ENCODE results near the gene LRSAM1. TPM values are rescaled to one million over a fixed set of nuclear protein-coding genes. Genes with fewer than 3 reads are reported as not detected.

LRSAM1 gene
- total RNA-seq (1 to 10 TPM; 7.4 to 9.7 TPM), polyA plus RNA-seq (1 to 10 TPM; 6.6 to 6.7 TPM)

DNA sequence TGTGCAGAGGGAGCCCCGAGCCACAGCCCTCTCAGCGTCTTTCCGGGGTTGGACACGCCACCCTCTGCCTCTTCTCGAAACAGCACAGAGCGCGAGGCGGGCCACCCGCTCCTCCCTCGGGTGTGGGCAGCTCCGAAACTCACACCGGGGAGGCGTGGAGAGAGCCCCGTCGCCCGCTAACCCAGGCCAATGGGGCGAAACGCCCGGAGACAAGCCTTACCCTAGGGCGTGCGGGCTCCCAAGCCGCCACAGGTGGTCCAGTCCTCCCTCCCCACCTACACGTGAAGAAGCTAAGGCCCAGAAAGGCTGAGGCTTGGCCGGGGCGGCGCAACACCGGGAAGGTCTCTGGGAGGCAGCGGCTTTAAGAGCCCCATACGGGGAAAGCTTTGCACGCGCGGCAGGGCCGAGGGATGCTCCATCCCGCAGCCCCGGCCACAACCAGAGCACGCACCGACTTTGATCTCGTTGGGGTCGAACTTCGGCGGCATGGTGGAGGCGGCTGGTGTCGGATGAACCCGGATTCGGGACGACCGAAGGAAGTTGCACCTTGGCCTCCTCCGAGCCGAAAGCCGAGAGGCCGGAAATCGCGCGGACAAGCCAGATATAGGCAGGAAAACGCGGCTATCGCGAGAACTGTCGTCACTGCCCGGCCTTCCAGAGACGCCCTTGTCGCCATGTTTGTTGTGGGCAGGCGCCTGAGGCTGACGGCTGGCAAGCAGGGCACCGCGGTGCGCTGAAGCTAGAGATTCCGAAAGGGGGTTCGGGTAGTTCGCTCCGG is at the start of gene LRSAM1, which contains the start of gene RPL12:
Gene LRSAM1 (plus strand): TSS at position 681 of the 778 bp plus-strand sequence. CDS start 3,018 bp downstream, outside the sequence.
Gene RPL12 (minus strand): TSS at position 577 of the 778 bp plus-strand sequence. CDS start 89 bp downstream, at position 488.
- no peaks in the 10 kb centered on the region for H3K27me3 ChIP-seq (ENCODE audit: control insufficient read depth in 4 of 4, insufficient read depth in 4 of 4, low read length in 3 of 4)
- H3K9me3 ChIP-seq (ENCODE audit: control insufficient read depth in 4 of 4, low read length in 3 of 4), result no peaks in the 10 kb centered on the region
- peak within 1 kb of the TSS; percentile 89 to 94 for H3K27ac ChIP-seq (ENCODE audit: low read depth in 1 of 2, low read length in 2 of 2)
- peak within 1 kb of the TSS; percentile 71 to 84 (median 77) for H3K4me3 ChIP-seq (ENCODE audit: low read depth in 1 of 3, low read length in 3 of 3)
- under 1% methylated on average over 71 of the region's 71 CpGs for WGBS
- peaks cover 11 to 37% (median 29%) of the 10 kb centered on the region in 4 donors for H3K36me3 ChIP-seq (ENCODE audit: control insufficient read depth in 4 of 4, insufficient read depth in 3 of 4, low read depth in 1 of 4, low read length in 3 of 4)
- peak in 1 of 2 donors; percentile 2 for TF ChIP-seq EGR1 (IDR thresholded peaks at IDR 0.05; ENCODE audit: low read depth in 2 of 2)
- peak; percentile 33 to 50 for TF ChIP-seq HNF4A (conservative IDR thresholded peaks at IDR 0.05)
- TF ChIP-seq SP1 (IDR thresholded peaks at IDR 0.05), result peak; percentile 71
- TF ChIP-seq, protein P1, sequence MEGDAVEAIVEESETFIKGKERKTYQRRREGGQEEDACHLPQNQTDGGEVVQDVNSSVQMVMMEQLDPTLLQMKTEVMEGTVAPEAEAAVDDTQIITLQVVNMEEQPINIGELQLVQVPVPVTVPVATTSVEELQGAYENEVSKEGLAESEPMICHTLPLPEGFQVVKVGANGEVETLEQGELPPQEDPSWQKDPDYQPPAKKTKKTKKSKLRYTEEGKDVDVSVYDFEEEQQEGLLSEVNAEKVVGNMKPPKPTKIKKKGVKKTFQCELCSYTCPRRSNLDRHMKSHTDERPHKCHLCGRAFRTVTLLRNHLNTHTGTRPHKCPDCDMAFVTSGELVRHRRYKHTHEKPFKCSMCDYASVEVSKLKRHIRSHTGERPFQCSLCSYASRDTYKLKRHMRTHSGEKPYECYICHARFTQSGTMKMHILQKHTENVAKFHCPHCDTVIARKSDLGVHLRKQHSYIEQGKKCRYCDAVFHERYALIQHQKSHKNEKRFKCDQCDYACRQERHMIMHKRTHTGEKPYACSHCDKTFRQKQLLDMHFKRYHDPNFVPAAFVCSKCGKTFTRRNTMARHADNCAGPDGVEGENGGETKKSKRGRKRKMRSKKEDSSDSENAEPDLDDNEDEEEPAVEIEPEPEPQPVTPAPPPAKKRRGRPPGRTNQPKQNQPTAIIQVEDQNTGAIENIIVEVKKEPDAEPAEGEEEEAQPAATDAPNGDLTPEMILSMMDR (IDR thresholded peaks at IDR 0.05; ENCODE audit: low read depth, low read length, missing input control), result no peak
- TF ChIP-seq HNF4G (IDR thresholded peaks at IDR 0.05), result peak; percentile 33
- peak; percentile 42 to 56 for TF ChIP-seq RXRA (IDR thresholded peaks at IDR 0.05)
- TF ChIP-seq FOXA1 (IDR thresholded peaks at IDR 0.05), result peak; percentile 35
- peak; percentile 5 for TF ChIP-seq FOXA2 (IDR thresholded peaks at IDR 0.05)
- peak; percentile 96 for TF ChIP-seq REST (IDR thresholded peaks at IDR 0.05)
- TF ChIP-seq ZBTB33 (IDR thresholded peaks at IDR 0.05), result peak; percentile 100
- TF ChIP-seq NR2F2 (IDR thresholded peaks at IDR 0.05), result no peak
- peak; percentile 26 to 84 for TF ChIP-seq GABPA (IDR thresholded peaks at IDR 0.05 in 1 of 2, conservative IDR thresholded peaks at IDR 0.05 in 1 of 2)
- TF ChIP-seq, protein P2, sequence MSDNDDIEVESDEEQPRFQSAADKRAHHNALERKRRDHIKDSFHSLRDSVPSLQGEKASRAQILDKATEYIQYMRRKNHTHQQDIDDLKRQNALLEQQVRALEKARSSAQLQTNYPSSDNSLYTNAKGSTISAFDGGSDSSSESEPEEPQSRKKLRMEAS (IDR thresholded peaks at IDR 0.05), result peak; percentile 60
- peak; percentile 100 for TF ChIP-seq TAF1 (conservative IDR thresholded peaks at IDR 0.05)
- peak in 1 of 2 donors; percentile 4 for TF ChIP-seq RAD21 (IDR thresholded peaks at IDR 0.05)
- TF ChIP-seq YY1 (IDR thresholded peaks at IDR 0.05), result peak; percentile 100
- TF ChIP-seq JUND (IDR thresholded peaks at IDR 0.05), result peak; percentile 36 to 45
- TF ChIP-seq, protein P3, sequence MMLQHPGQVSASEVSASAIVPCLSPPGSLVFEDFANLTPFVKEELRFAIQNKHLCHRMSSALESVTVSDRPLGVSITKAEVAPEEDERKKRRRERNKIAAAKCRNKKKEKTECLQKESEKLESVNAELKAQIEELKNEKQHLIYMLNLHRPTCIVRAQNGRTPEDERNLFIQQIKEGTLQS (IDR thresholded peaks at IDR 0.05), result no peak
- peak within 1 kb of the TSS; percentile 87 for H3K9ac ChIP-seq (ENCODE audit: low read depth in 1 of 2, low read length in 2 of 2)
- H3K4me1 ChIP-seq (ENCODE audit: control insufficient read depth in 4 of 4, insufficient read depth in 4 of 4, low read length in 3 of 4), result peaks cover 7 to 41% (median 28%) of the 10 kb centered on the region in 4 donors
- peak; percentile 100 for DNase-seq (ENCODE audit: low spot score)

All from liver (tissue), 9 donors.